Measurements from ENCODE around the gene CNGB1. TPM values are rescaled to one million over a fixed set of nuclear protein-coding genes. Genes with fewer than 3 reads are reported as not detected.

Gene CNGB1
- total RNA-seq, 1 donor, result not detected

DNA sequence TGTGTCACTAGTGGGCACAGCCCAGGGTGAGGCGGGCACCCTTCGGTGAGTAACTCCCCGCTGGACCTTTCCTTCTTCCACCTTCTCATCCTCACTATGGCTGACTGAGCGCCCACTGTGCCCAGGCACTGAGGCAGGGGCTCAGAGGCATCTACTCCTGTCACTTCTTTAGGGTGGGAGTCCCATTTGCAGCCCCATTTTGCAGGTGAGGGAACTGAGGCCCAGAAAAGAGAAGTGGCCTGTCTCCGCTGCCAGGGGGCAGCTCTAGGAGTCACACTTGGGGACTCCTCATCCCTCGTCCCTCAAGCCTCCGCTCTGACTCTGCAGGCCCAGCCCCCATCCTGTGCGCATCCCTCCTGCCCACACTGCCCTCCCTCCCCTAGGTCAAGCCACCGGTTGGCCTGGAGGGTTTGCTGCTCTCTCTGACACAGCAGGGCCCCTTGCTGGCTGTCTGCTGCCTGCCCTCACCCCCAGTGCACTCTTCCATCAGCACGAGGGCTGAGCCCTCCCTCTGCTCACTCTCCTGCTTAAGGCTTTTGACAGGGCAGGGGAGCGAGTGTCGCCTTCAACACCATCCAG is 62.4 kb downstream of the CNGB1 start:
- no peaks in the 10 kb centered on the region for H4K20me1 ChIP-seq (ENCODE audit: insufficient read depth, low read length)
- TF ChIP-seq, protein P1, sequence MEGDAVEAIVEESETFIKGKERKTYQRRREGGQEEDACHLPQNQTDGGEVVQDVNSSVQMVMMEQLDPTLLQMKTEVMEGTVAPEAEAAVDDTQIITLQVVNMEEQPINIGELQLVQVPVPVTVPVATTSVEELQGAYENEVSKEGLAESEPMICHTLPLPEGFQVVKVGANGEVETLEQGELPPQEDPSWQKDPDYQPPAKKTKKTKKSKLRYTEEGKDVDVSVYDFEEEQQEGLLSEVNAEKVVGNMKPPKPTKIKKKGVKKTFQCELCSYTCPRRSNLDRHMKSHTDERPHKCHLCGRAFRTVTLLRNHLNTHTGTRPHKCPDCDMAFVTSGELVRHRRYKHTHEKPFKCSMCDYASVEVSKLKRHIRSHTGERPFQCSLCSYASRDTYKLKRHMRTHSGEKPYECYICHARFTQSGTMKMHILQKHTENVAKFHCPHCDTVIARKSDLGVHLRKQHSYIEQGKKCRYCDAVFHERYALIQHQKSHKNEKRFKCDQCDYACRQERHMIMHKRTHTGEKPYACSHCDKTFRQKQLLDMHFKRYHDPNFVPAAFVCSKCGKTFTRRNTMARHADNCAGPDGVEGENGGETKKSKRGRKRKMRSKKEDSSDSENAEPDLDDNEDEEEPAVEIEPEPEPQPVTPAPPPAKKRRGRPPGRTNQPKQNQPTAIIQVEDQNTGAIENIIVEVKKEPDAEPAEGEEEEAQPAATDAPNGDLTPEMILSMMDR (IDR thresholded peaks at IDR 0.05; ENCODE audit: extremely low read depth, low read depth, low read length), result no peak
- no peak overlapping the region for H3K4me2 ChIP-seq (ENCODE audit: insufficient read depth, low read length)

DNA sequence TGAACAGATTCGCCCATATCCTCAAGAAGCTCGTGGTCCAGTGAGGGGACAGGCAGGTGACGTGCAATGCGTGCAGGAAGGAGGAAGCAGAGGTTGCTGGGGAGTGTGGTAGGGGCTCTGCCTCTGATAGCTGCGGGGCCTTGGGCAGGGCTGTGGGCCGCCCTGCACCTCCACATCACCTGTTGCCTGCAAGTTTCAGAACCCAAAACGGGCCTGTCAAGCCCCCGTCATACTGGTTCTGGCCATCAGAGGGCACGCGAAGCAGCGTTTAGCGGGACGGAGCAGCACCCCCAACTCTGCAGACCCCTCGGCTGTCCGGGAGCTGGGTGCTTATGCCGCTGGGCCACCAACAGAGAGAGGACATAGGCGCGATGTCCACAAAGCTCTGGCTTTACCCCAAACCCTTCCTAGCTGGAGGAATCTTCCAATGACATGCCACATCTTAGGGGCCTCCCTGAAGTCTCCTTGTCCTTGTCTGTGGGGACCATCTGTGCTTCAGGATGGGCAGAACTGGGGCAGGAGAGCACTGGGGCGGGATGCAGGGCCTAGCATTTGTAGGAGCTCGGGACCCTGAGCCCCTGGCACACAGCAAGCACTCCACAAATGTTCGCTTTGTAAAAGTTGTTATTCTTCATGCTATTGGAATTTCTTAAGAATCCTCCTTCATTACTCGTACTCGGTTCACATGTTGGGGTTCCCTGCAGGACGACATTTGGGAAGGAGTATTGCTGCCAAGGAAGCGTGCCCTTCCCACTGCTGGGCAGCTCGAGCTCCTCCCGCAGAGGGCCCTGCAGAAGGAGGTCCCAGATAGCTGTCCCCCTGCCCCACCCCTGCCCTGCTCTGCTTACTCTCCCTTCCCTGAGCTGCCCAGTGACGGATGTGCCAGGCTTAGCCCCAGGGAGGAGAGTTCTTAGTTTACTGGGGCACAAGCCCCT is 64.3 kb downstream of the CNGB1 start:
- no peak overlapping the region for H3K27ac ChIP-seq (ENCODE audit: low read depth, low read length)
- DNase-seq (ENCODE audit: insufficient read length, low spot score, missing footprints), result peak; percentile 48
- H2AFZ ChIP-seq (ENCODE audit: low read length), result peak overlapping the region; percentile 16
- no peaks in the 10 kb centered on the region for H4K20me1 ChIP-seq (ENCODE audit: insufficient read depth, low read length)
- no peaks in the 10 kb centered on the region for H3K79me2 ChIP-seq (ENCODE audit: insufficient read depth, low read length)
- H3K4me1 ChIP-seq (ENCODE audit: insufficient read depth, low read length), result peaks cover 5% of the 10 kb centered on the region
- H3K4me3 ChIP-seq (ENCODE audit: insufficient read depth, low read length), result peak overlapping the region; percentile 16
- H3K27me3 ChIP-seq (ENCODE audit: insufficient read depth, low read length), result peaks cover 36% of the 10 kb centered on the region
- TF ChIP-seq, protein P1 (IDR thresholded peaks at IDR 0.05; ENCODE audit: extremely low read depth, low read depth, low read length), result peak; percentile 50
- H3K9me3 ChIP-seq (ENCODE audit: low read depth, low read length), result no peaks in the 10 kb centered on the region
- H3K4me2 ChIP-seq (ENCODE audit: insufficient read depth, low read length), result peak overlapping the region; percentile 48
- no peaks in the 10 kb centered on the region for H3K36me3 ChIP-seq (ENCODE audit: insufficient read depth, low read length)

More for the DNA sequence above, 62.4 kb downstream of the CNGB1 start:
- H3K27me3 ChIP-seq (ENCODE audit: insufficient read depth, low read length), result peaks cover 39% of the 10 kb centered on the region
- no peaks in the 10 kb centered on the region for H3K9me3 ChIP-seq (ENCODE audit: low read depth, low read length)
- DNase-seq (ENCODE audit: insufficient read length, low spot score, missing footprints), result no peak
- H3K4me1 ChIP-seq (ENCODE audit: insufficient read depth, low read length), result peaks cover 5% of the 10 kb centered on the region
- no peaks in the 10 kb centered on the region for H3K79me2 ChIP-seq (ENCODE audit: insufficient read depth, low read length)
- H2AFZ ChIP-seq (ENCODE audit: low read length), result no peak overlapping the region
- H3K4me3 ChIP-seq (ENCODE audit: insufficient read depth, low read length), result no peak overlapping the region
- no peaks in the 10 kb centered on the region for H3K36me3 ChIP-seq (ENCODE audit: insufficient read depth, low read length)
- no peak overlapping the region for H3K27ac ChIP-seq (ENCODE audit: low read depth, low read length)

DNA sequence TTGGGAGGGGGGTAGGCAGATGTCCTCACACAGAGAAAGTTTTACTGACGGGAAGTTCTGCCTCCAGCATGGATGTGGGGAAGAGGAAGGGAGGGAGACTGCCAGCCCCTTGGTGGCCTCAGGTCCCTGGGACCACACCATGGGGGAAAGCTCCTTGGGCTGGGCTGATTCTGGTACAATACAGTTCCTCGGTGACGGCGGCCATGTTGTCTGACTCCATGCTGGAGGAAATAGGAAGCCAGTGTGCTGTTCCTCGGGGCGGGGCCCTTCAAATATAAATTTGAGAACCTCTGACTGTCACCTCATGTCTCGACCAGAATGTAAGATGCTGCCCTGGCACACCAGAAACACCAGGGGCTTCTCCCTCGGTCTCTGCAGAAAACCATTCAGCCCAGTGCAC is 66.8 kb downstream of the CNGB1 start:
- Histone ChIP-seq H3K4me2 (ENCODE audit: insufficient read depth, low read length) (no peak overlapping the region), H3K27me3 (ENCODE audit: insufficient read depth, low read length) (peaks cover 42% of the 10 kb centered on the region), H3K36me3 (ENCODE audit: insufficient read depth, low read length) (no peaks in the 10 kb centered on the region), H3K4me3 (ENCODE audit: insufficient read depth, low read length) (no peak overlapping the region), H3K4me1 (ENCODE audit: insufficient read depth, low read length) (peaks cover 5% of the 10 kb centered on the region), H3K79me2 (ENCODE audit: insufficient read depth, low read length) (no peaks in the 10 kb centered on the region), H4K20me1 (ENCODE audit: insufficient read depth, low read length) (peaks cover 4% of the 10 kb centered on the region), H3K27ac (ENCODE audit: low read depth, low read length) (no peak overlapping the region), H2AFZ (ENCODE audit: low read length) (peak overlapping the region; percentile 39), H3K9me3 (ENCODE audit: low read depth, low read length) (no peaks in the 10 kb centered on the region)
- DNase-seq (ENCODE audit: insufficient read length, low spot score, missing footprints), result no peak
- TF ChIP-seq, protein P1 (IDR thresholded peaks at IDR 0.05; ENCODE audit: extremely low read depth, low read depth, low read length), result no peak

DNA sequence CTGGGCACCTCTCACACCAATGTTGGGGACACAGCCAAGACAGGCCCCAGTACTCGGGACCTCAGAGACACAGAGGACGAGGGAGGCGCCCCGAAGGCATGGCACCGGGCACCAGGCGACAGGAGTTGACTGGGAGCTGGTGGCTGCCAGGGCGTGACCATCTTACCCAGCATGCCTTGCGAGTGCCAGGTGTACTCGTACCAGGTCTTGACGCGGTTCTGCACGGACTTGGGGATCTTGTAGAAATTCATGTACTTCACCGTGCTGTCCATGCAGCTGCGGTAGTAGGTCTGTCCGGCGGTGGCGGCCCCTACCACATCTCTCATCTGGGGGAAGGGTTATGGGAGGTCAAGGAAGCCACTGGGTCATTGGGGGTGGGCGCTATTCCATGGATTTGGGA is 67.3 kb downstream of the CNGB1 start:
- Histone ChIP-seq H3K79me2 (ENCODE audit: insufficient read depth, low read length) (no peaks in the 10 kb centered on the region), H3K27ac (ENCODE audit: low read depth, low read length) (no peak overlapping the region), H3K36me3 (ENCODE audit: insufficient read depth, low read length) (no peaks in the 10 kb centered on the region), H3K4me1 (ENCODE audit: insufficient read depth, low read length) (peaks cover 5% of the 10 kb centered on the region), H3K4me2 (ENCODE audit: insufficient read depth, low read length) (no peak overlapping the region), H3K4me3 (ENCODE audit: insufficient read depth, low read length) (no peak overlapping the region), H4K20me1 (ENCODE audit: insufficient read depth, low read length) (peaks cover 4% of the 10 kb centered on the region), H3K9me3 (ENCODE audit: low read depth, low read length) (no peaks in the 10 kb centered on the region), H3K27me3 (ENCODE audit: insufficient read depth, low read length) (peaks cover 42% of the 10 kb centered on the region), H2AFZ (ENCODE audit: low read length) (no peak overlapping the region)
- no peak for DNase-seq (ENCODE audit: insufficient read length, low spot score, missing footprints)
- TF ChIP-seq, protein P1 (IDR thresholded peaks at IDR 0.05; ENCODE audit: extremely low read depth, low read depth, low read length), result no peak
